NCI-H2107 treated with DMSO at 0.1 percent for 48 hours (cell line): ENCODE measurements around the gene MYOM1.

Experiments
- DNase-seq: peaks from one replicate; lab custom pipeline; 2025; ENCODE audit not compliant: unreplicated experiment; lab: John Stamatoyannopoulos, UW

Gene MYOM1

GRCh38 chr18:3153107-3153704, 66.6 kb downstream of the MYOM1 start:
- no peak for DNase-seq

DNA sequence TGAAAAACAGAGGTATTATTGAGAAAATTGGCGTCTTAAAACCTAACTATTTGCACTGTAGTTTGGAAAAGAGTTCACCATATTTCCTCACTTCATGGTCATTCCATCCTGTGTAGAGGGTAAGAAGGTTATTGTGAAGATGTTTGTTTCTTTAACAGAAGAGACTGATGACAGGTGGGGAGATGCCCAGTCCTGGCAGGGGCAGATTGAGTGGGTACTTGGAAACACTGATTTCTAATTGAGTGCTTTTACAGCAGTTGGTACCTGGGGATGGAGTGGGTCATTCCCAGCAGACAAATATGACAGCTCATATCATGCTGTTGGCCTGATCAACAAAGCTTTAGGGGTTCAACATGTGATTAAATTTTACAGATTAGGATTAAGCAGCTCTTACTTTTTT, 67.5 kb downstream of the MYOM1 start:
- DNase-seq, result no peak

DNA sequence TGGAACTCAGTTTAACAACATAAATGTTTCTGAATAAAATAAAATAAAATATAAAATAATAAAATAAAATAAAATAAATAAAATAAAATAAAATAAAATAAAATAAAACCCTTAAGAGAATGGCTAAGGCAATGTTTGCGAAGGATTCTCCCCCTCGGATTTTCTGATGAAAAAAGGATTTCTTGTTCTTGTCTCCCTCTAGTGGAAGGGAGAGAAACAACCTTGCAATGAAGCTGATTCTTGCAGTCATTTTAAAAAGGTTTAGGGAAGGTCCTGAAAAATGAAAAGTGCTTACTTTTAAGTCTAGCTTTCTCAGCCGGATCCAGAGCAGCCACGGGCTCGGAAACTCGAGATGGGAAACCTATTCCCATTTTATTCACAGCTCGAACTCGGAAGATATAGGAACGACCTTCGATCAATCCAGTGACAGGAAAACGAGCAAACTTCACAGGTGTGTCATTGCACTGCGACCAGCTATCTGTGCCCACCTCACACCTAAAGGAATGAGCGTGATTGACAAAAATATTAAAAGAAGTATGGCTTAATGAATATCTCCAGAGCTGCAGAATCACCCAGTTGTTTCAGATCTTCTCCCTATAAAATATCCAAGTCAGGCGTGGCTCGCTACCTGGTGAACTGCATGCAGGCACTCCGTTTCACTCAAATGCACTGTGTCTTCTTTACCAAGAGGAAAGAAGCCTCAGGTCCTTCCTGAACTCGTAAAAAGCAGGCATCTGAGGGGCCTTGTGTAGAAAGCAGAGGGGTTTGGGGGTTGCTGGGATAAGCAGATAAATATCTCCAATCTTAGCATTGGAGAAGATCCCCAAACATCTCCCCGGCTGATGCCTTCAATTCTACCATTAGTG, 68.1 kb downstream of the MYOM1 start:
- peak; percentile 13 for DNase-seq

DNA sequence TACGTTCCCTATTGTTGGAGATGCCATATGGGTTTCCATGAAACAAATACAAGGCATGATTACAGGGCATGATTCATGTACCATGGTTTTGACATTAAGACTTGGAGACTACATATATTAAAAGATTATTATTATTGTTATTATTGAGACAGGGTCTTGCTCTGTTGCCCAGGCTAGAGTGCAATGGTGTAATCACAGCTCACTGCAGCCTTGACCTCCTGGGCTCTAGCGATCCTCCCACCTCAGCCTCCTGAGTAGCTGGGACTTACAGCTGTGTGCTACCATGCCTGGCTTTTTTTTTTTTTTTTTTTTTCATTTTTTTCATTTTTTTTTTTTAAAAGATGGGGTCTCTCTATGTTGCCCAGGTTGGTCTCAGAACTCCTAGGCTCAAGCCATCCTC, 69.1 kb downstream of the MYOM1 start:
- no peak for DNase-seq

GRCh38 chr18:3150274-3150673, 69.5 kb downstream of the MYOM1 start:
- no peak for DNase-seq

GRCh38 chr18:3148930-3149535, 70.7 kb downstream of the MYOM1 start:
- DNase-seq, result no peak

- no peak for DNase-seq
These were observed 71.7 kb downstream of the MYOM1 start for GRCh38 chr18:3147935-3148554.

DNA sequence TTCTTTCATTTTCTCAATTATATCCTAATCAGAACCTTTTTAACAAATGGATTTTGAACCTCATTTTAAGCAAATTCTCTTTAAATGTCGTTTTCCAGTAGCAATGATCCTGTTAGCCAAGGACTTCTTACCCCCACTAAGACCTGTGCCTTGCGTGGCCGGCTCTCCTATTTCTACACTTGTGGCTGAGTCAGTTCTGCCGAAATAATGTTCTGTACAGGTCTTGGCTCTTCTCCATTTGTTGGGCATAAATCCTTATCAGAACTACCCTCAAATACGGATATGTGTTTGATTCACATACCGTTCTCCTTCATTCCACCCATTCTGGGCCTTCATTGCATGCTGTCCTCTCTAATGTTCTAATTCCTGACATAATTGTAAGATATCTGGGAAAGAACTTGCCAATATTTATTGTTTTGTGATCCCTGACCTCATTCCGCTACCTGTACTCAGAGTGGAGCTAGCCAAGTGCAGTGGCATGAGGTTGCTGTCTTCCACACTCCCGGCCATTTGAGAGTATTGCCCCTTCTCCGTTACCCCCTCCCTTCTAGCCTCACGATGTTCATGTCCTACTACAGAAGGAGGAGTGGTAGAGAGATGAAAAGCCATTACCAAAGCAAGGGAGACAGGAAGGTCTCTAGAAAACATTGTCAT, 78.7 kb downstream of the MYOM1 start:
- no peak for DNase-seq

GRCh38 chr18:3140342-3140741, 79.4 kb downstream of the MYOM1 start:
- no peak for DNase-seq

DNA sequence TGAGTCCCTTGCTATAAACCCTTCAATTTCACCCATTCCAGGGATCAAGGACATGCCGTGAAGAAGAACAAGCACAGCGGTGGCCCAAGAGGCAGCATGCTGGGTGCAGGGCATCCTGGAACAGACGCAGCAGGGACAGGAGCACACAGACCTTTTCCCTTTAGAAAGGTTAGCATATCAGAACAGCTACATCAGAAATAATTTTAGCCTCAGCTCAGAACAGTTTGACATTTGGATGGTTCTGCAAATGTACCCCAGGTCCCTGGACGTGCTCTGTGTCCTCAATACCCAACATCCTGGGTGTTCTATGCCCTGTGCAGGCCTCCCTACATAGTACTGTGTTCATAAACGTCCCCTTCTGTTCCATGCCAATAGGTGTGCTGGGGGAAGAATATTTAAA, 80.4 kb downstream of the MYOM1 start:
- no peak for DNase-seq

DNA sequence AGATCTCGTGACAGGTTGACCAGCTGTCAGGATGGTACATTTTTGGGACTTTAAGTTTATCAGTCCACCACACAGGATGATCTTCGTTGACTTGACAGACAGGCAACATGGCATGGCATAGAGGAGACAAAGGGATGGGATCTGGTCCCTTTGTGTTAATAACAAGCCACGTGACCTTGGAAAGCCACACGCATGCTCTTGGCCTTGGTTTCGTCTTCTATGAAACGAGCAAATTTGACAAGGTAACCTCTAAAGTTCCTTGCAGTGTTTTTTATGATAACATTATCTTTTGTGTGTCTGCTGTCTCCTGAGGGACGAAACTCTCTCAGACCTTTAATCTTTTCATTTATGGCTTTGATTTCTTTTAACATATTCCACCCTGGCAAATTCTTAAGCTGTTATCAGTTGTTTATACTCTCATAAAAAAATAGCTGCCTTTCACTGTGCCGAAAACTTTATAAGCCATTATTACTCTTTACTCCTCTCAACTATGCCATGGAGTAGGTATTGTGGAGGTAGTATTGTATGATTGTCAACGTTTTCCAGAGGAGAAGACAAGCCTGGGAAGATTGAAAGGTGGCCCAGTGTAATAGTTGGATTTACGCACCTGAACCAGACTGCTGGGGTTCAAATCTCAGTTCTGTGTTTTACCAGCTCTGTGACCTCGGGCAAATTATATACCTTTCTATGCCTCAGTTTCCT, 81.3 kb downstream of the MYOM1 start:
- DNase-seq, result no peak

DNA sequence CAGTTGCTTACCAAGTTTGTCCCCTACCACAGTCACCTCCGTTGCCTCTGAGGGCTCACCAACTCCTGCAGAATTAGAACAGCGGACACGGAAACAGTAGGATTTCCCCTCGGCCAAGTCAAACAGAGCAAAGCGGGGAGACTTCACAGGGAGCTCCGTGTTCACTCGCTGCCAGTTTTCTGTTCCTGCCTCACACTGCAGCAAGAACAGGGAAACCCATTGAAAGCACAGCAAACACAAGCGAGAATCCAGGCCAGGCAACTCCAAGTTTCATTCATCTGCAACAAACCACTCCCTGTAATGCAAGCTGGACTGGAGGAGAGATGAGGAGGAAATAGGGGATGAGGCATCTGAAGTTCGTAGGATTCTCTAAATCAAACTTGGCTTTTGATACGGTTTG, 84.2 kb downstream of the MYOM1 start:
- DNase-seq, result no peak

GRCh38 chr18:3132700-3133099, 87.1 kb downstream of the MYOM1 start:
- DNase-seq, result no peak

DNA sequence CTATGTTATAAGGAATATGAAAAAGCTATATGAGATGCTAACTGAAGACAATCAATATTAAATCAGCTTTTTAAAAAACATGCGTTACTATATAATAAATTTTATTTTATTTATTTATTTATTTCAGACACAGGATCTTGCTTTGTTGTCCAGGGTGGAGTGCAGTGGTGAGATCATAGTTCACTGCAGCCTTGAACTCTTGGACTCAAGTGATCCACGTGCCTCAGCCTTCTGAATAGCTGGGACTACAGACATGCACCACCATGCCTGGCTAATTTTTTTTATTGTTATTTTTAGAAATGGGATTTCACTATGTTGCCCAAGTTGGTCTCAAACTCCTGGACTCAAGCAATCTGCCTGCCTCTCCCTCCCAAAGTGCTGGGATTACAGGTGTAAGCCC, 89.4 kb downstream of the MYOM1 start:
- DNase-seq, result no peak

DNA sequence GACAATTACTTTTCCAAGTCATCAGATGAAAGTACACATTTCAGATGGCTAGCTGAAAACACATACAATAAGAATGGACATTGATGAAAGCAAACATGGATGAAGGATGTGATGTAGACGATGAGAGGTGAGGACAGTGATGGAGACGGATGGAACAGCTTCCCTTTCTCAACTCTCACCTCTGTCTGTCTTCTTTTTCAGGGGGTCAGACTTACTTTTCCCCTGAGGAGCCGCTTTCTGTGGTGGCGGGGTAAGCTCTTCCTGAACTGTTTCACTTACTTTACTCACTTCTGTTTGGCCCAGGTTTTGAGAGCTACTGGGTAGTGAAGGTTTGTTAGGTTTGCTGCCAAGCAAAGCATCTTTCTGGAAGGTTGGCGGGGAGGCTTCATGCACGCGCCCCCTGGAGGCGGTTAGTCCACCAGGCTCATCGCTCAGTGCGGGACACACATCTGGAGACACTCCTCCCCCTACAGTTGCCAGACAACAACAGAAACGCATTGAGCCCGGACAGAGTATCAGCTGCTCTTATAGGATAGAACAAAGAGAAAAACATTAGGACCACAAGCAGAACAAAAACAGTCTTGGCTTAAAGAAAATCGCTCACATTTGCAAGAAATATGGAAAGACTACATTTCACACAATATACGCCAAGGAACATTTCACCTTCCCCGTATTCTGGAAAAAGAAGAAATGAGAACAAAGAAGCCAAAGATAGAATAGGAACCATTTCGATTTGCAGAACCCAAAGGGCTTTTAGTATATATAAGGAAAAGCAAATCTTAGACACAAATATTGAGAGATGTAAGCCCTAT, 90.5 kb downstream of the MYOM1 start:
- peak; percentile 7 for DNase-seq

GRCh38 chr18:3126457-3127097, 93.2 kb downstream of the MYOM1 start:
- DNase-seq, result no peak

DNA sequence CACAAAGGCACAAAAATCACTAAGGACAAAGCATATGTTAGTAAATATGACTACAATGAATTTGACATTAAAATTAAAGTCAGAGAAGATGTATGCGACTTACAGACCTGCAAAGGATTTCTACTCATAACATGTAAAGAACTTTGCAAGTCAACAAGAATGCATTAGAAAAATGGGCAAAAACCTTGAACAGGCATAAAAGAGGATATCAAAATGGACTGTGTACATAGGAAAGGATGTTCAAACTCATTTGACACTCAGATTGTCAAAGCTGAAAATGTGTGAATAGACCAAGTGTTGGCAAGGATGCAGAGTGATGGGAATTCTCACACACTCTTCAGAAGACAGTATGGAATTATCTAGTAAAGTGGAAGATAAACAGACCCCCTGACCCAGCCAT, 94.9 kb downstream of the MYOM1 start:
- DNase-seq, result no peak

GRCh38 chr18:3122851-3123250, 96.9 kb downstream of the MYOM1 start:
- DNase-seq, result no peak

GRCh38 chr18:3121259-3121658, 98.5 kb downstream of the MYOM1 start:
- DNase-seq, result no peak
